K562 (cell line): Measurements from ENCODE around the gene MRGPRD. TPM values are rescaled to one million over a fixed set of nuclear protein-coding genes. Genes with fewer than 3 reads are reported as not detected.
A peak's percentile ranks its signal among the peaks of the same experiment; 100 is the strongest.

Source experiments
- ATAC-seq: fragments of 200-7000 bp; cut with Tn5 transposase; 3 replicates; pipeline ENCODE4 v1.9.1; 2020; ENCODE audit warnings: moderate library complexity
- BruUV-seq: library from RNA; stranded (reverse); fragments of 400-500 nt; replicated peaks from 2 replicates; lab custom pipeline; 2021; lab: Mats Ljungman, UMichigan
- CTCF ChIA-PET: fragments of 300-600 bp; formaldehyde crosslinking; extraction: SDS; loops from one replicate; lab custom pipeline; 2021; ENCODE audit warnings: low intra/inter-chr PET ratio; lab: Yijun Ruan, JAX
- POLR2A ChIA-PET: fragments of 300-600, 350-650 bp; sonication (Branson Sonifier 250); formaldehyde crosslinking; extraction: SDS; loops from one replicate; lab custom pipeline; 2021; ENCODE audit warnings: antibody characterized with exemption, inconsistent platforms; lab: Yijun Ruan, JAX
- DNase-seq, 4 experiments: peaks; one replicate each; pipeline versions ENCODE4 v3.0.0 to v3.0.0-alpha.2; 2011 to 2018; ENCODE audit warnings: low spot score in 3 of 4, mixed read lengths in 3 of 4; ENCODE audit errors: extremely low read depth in 1 of 4
- FAIRE-seq: peaks from 2 replicates; lab custom pipeline; 2011; peaks lifted over from hg19 to GRCh38; lab: Jason Lieb, UNC
- H2AFZ ChIP-seq: 2 replicates; pipeline ENCODE4 v1.6.0; 2011; ENCODE audit warnings: low read depth, low read length, control low read depth, inconsistent platforms
- H3K27ac ChIP-seq: fragments of 200-600 bp; 3 replicates; pipeline ENCODE4 v1.8.0; 2011; ENCODE audit warnings: low read depth, mild to moderate bottlenecking, control low read depth, inconsistent platforms, low read length, moderate library complexity, mixed read lengths; ENCODE audit errors: extremely low read depth
- H3K27me3 ChIP-seq, 2 experiments: fragments of 300-600 bp in 1 of 2; 2 replicates in 1 of 2; 3 replicates in 1 of 2; pipeline versions ENCODE4 v1.6.0 to v1.8.0; 2011; ENCODE audit warnings: inconsistent platforms in 2 of 2, low read length in 2 of 2, mild to moderate bottlenecking in 1 of 2, mixed read lengths in 1 of 2, moderate library complexity in 1 of 2; ENCODE audit not compliant: control insufficient read depth in 2 of 2, insufficient read depth in 2 of 2
- H3K36me3 ChIP-seq: fragments of 300-600 bp; 3 replicates; pipeline ENCODE4 v1.8.0; 2011; ENCODE audit warnings: mild to moderate bottlenecking, low read length, inconsistent platforms; ENCODE audit not compliant: control insufficient read depth, insufficient read depth
- H3K4me1 ChIP-seq, 2 experiments: fragments of 200-600 bp in 1 of 2; replicated peaks in 1 of 2; 2 replicates in 1 of 2; 3 replicates in 1 of 2; pipeline versions ENCODE4 v1.5.1 to v1.8.0; 2011; ENCODE audit warnings: inconsistent platforms in 2 of 2, low read length in 2 of 2, mild to moderate bottlenecking in 1 of 2, mixed read lengths in 1 of 2, moderate library complexity in 1 of 2; ENCODE audit not compliant: control insufficient read depth in 2 of 2, insufficient read depth in 2 of 2
- H3K4me2 ChIP-seq: 2 replicates; pipeline ENCODE4 v1.6.1; 2011; ENCODE audit warnings: low read length, control low read depth, inconsistent platforms, mixed read lengths; ENCODE audit not compliant: insufficient read depth
- H3K4me3 ChIP-seq: fragments of 200-600 bp; sonication (generic), shearing (Covaris generic); 2 replicates; pipeline ENCODE4 v1.5.1; 2016; ENCODE audit warnings: control low read depth, inconsistent platforms
- H3K79me2 ChIP-seq: fragments of 200-600 bp; 3 replicates; pipeline ENCODE4 v1.8.0; 2011; ENCODE audit warnings: low read length, inconsistent platforms; ENCODE audit not compliant: control insufficient read depth, insufficient read depth
- H3K9ac ChIP-seq, 2 experiments: 2 replicates each; pipeline versions ENCODE4 v1.6.0 to v1.6.1; 2011; ENCODE audit warnings: low read depth in 2 of 2, low read length in 2 of 2, control low read depth in 1 of 2, inconsistent platforms in 1 of 2, mild to moderate bottlenecking in 1 of 2, mixed read lengths in 1 of 2; ENCODE audit not compliant: insufficient read depth in 1 of 2
- H3K9me1 ChIP-seq: one replicate; pipeline ENCODE4 v1.6.0; 2011; ENCODE audit warnings: inconsistent platforms, mild to moderate bottlenecking, low read length, moderate library complexity; ENCODE audit not compliant: control insufficient read depth, insufficient read depth
- H3K9me3 ChIP-seq: replicated peaks from 2 replicates; pipeline ENCODE4 v1.5.1; 2011; ENCODE audit warnings: low read depth, low read length, inconsistent platforms; ENCODE audit not compliant: control insufficient read depth, insufficient read depth
- H4K20me1 ChIP-seq: replicated peaks from 2 replicates; pipeline ENCODE4 v1.6.1; 2011; ENCODE audit warnings: low read length, inconsistent platforms, mixed read lengths; ENCODE audit not compliant: control insufficient read depth, insufficient read depth
- KLF16 ChIP-seq: IDR thresholded peaks from 2 replicates; pipeline ENCODE4 v1.6.1; 2016; ENCODE audit warnings: antibody characterized with exemption
- POLR2B ChIP-seq: fragments of 450-650 bp; IDR thresholded peaks from 2 replicates; pipeline ENCODE4 v1.6.1; 2018; ENCODE audit warnings: low read depth; ENCODE audit not compliant: partially characterized antibody
- TBL1XR1 ChIP-seq, 2 experiments: IDR thresholded peaks; 2 replicates each; pipeline ENCODE4 v1.6.1; 2012; ENCODE audit warnings: improper control_type of control experiment in 2 of 2, low read length in 2 of 2, mild to moderate bottlenecking in 1 of 2
- TCF7 ChIP-seq: sonication (generic); IDR thresholded peaks from 2 replicates; pipeline ENCODE4 v1.6.1; 2016; ENCODE audit warnings: antibody characterized with exemption, borderline replicate concordance
- U2AF1 ChIP-seq: fragments of 200-400 bp; formaldehyde crosslinking; optimal IDR thresholded peaks from 2 replicates; pipeline ENCODE3; 2017; ENCODE audit warnings: mild to moderate bottlenecking, low read depth, low read length, moderate library complexity
- in situ Hi-C: fragments of 300-500 bp; cut with MboI; formaldehyde crosslinking; loops from 4 replicates; pipeline ENCODE4 v1.15.0; 2018; ENCODE audit warnings: inconsistent platforms, mixed read lengths
- intact Hi-C: fragments of 100-400 bp; cut with micrococcal nuclease; formaldehyde crosslinking; loops from 2 replicates; pipeline ENCODE4 v1.14.2; 2022
- polyA plus RNA-seq, 8 experiments: library from polyadenylated mRNA; depleted of rRNA in 4 of 8; stranded (reverse) in 5 of 8; unstranded in 3 of 8; fragments of >200 nt; fragmentation: Nextera tagmentation in 2 of 8; fragmentation: Illumina TruSeq in 1 of 8; extraction: Ambion mirVana in 2 of 8; extraction: Trizol in 1 of 8; gene quantifications; 2 replicates each; pipeline versions ENCODE4 v1.2.1 to v1.2.3, GENCODE V29; 2011 to 2014; ENCODE audit warnings: inconsistent platforms in 1 of 8, missing spikeins in 1 of 8
- total RNA-seq, 7 experiments: library from RNA; depleted of rRNA in 6 of 7; stranded (reverse); fragments of >200 nt in 6 of 7; fragmentation: Illumina TruSeq in 2 of 7; extraction: Trizol in 2 of 7; gene quantifications; 2 replicates each; pipeline versions ENCODE4 v1.2.1 to v1.2.3, GENCODE V29; 2011 to 2021; ENCODE audit warnings: low replicate concordance in 1 of 7
- TF ChIP-seq, protein P1 (sequence below): fragments of 200-800 bp; sonication (Bioruptor generic); IDR thresholded peaks from 2 replicates; pipeline ENCODE4 v1.6.1; 2016; ENCODE audit warnings: missing genetic modification characterization, missing compliant biosample characterization
- TF ChIP-seq, protein P2 (sequence below): fragments of 250-450 bp; sonication (Bioruptor Pico); IDR thresholded peaks from 2 replicates; pipeline ENCODE4 v1.8.0; 2022; ENCODE audit warnings: moderate library complexity, mild to moderate bottlenecking, inconsistent platforms
- TF ChIP-seq, protein P3 (sequence below), 2 experiments: fragments of 200-800 bp in 1 of 2; sonication (Bioruptor generic) in 1 of 2; sonication (generic) in 1 of 2; formaldehyde crosslinking in 1 of 2; IDR thresholded peaks in 1 of 2; conservative IDR thresholded peaks in 1 of 2; 2 replicates each; pipeline versions ENCODE4 v1.5.0 to v1.6.1; 2016 to 2020; ENCODE audit warnings: missing compliant biosample characterization in 1 of 2, missing genetic modification characterization in 1 of 2, missing genetic modification reagents in 1 of 2
- TF ChIP-seq, protein P4 (sequence below): fragments of 250-450 bp; sonication (Bioruptor Pico); IDR thresholded peaks from 2 replicates; pipeline ENCODE4 v1.5.0; 2022; ENCODE audit warnings: mild to moderate bottlenecking
- TF ChIP-seq, protein P5 (sequence below): sonication (generic); formaldehyde crosslinking; IDR thresholded peaks from 2 replicates; pipeline ENCODE4 v1.8.0; 2022; ENCODE audit warnings: mild to moderate bottlenecking, missing genetic modification reagents

MRGPRD gene
- total and polyA plus RNA-seq, 9 of the 15 experiments (the other 6 are each of a cell fraction or from before 2014, with no cell fraction given): not detected

DNA sequence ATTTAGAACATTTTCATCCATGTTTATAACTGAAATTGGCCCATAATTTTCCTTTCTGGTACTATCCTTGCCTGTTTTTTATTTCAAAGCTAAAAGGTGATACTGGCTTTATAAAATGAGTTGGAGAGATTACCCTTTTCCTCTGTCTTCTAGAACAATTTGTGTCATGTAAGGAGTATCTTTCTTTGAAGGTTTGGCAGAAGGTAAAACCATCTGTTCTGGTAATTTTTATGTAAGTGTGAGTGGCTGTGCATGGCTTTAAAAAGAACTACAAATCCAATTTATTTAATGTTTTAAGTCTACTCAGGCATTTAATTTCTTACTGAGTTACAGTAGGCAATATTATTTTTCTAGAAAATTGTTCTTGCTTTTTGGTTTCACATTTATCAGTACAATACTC is 7.7 kb upstream of the MRGPRD start:
- intact Hi-C loops: no loop called here
- Histone ChIP-seq H4K20me1 (no peaks in the 10 kb centered on the region), H3K27ac (no peak overlapping the region), H3K9me1 (no peaks in the 10 kb centered on the region), H3K4me3 (no peak overlapping the region), H3K9me3 (no peaks in the 10 kb centered on the region; the same call in 1 of the 2 replicates), H2AFZ (no peak overlapping the region), H3K36me3 (no peaks in the 10 kb centered on the region), H3K79me2 (no peaks in the 10 kb centered on the region), H3K4me2 (no peak overlapping the region), H3K4me1 (no peaks in the 10 kb centered on the region), H3K27me3 (peaks cover 14 to 34% of the 10 kb centered on the region in 2 experiments), H3K9ac (no peak overlapping the region)
- ATAC-seq (no peak), DNase-seq (no peak), FAIRE-seq (peak; percentile 26)
- ChIA-PET POLR2A (no interaction called here), CTCF (no interaction called here)
- in situ Hi-C loops: no loop called here
- no TSS peak for BruUV-seq
- TF ChIP-seq U2AF1 (no peak), KLF16 (no peak), TCF7 (no peak), POLR2B (no peak), TBL1XR1 (IDR thresholded peaks at IDR 0.05; ENCODE audit: low read length in 2 of 2) (no peak)
- TF ChIP-seq, protein P1, sequence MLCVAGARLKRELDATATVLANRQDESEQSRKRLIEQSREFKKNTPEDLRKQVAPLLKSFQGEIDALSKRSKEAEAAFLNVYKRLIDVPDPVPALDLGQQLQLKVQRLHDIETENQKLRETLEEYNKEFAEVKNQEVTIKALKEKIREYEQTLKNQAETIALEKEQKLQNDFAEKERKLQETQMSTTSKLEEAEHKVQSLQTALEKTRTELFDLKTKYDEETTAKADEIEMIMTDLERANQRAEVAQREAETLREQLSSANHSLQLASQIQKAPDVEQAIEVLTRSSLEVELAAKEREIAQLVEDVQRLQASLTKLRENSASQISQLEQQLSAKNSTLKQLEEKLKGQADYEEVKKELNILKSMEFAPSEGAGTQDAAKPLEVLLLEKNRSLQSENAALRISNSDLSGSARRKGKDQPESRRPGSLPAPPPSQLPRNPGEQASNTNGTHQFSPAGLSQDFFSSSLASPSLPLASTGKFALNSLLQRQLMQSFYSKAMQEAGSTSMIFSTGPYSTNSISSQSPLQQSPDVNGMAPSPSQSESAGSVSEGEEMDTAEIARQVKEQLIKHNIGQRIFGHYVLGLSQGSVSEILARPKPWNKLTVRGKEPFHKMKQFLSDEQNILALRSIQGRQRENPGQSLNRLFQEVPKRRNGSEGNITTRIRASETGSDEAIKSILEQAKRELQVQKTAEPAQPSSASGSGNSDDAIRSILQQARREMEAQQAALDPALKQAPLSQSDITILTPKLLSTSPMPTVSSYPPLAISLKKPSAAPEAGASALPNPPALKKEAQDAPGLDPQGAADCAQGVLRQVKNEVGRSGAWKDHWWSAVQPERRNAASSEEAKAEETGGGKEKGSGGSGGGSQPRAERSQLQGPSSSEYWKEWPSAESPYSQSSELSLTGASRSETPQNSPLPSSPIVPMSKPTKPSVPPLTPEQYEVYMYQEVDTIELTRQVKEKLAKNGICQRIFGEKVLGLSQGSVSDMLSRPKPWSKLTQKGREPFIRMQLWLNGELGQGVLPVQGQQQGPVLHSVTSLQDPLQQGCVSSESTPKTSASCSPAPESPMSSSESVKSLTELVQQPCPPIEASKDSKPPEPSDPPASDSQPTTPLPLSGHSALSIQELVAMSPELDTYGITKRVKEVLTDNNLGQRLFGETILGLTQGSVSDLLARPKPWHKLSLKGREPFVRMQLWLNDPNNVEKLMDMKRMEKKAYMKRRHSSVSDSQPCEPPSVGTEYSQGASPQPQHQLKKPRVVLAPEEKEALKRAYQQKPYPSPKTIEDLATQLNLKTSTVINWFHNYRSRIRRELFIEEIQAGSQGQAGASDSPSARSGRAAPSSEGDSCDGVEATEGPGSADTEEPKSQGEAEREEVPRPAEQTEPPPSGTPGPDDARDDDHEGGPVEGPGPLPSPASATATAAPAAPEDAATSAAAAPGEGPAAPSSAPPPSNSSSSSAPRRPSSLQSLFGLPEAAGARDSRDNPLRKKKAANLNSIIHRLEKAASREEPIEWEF (CRISPR knock-in tag): no peak
- TF ChIP-seq, protein P2, sequence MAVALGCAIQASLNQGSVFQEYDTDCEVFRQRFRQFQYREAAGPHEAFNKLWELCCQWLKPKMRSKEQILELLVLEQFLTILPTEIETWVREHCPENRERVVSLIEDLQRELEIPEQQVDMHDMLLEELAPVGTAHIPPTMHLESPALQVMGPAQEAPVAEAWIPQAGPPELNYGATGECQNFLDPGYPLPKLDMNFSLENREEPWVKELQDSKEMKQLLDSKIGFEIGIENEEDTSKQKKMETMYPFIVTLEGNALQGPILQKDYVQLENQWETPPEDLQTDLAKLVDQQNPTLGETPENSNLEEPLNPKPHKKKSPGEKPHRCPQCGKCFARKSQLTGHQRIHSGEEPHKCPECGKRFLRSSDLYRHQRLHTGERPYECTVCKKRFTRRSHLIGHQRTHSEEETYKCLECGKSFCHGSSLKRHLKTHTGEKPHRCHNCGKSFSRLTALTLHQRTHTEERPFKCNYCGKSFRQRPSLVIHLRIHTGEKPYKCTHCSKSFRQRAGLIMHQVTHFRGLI (CRISPR knock-in tag): no peak
- TF ChIP-seq, protein P3, sequence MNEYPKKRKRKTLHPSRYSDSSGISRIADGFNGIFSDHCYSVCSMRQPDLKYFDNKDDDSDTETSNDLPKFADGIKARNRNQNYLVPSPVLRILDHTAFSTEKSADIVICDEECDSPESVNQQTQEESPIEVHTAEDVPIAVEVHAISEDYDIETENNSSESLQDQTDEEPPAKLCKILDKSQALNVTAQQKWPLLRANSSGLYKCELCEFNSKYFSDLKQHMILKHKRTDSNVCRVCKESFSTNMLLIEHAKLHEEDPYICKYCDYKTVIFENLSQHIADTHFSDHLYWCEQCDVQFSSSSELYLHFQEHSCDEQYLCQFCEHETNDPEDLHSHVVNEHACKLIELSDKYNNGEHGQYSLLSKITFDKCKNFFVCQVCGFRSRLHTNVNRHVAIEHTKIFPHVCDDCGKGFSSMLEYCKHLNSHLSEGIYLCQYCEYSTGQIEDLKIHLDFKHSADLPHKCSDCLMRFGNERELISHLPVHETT (CRISPR knock-in tag; conservative IDR thresholded peaks at IDR 0.05 in 1 of 2, IDR thresholded peaks at IDR 0.05 in 1 of 2): no peak
- TF ChIP-seq, protein P4, sequence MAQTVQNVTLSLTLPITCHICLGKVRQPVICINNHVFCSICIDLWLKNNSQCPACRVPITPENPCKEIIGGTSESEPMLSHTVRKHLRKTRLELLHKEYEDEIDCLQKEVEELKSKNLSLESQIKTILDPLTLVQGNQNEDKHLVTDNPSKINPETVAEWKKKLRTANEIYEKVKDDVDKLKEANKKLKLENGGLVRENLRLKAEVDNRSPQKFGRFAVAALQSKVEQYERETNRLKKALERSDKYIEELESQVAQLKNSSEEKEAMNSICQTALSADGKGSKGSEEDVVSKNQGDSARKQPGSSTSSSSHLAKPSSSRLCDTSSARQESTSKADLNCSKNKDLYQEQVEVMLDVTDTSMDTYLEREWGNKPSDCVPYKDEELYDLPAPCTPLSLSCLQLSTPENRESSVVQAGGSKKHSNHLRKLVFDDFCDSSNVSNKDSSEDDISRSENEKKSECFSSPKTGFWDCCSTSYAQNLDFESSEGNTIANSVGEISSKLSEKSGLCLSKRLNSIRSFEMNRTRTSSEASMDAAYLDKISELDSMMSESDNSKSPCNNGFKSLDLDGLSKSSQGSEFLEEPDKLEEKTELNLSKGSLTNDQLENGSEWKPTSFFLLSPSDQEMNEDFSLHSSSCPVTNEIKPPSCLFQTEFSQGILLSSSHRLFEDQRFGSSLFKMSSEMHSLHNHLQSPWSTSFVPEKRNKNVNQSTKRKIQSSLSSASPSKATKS (CRISPR knock-in tag): no peak
- TF ChIP-seq, protein P5, sequence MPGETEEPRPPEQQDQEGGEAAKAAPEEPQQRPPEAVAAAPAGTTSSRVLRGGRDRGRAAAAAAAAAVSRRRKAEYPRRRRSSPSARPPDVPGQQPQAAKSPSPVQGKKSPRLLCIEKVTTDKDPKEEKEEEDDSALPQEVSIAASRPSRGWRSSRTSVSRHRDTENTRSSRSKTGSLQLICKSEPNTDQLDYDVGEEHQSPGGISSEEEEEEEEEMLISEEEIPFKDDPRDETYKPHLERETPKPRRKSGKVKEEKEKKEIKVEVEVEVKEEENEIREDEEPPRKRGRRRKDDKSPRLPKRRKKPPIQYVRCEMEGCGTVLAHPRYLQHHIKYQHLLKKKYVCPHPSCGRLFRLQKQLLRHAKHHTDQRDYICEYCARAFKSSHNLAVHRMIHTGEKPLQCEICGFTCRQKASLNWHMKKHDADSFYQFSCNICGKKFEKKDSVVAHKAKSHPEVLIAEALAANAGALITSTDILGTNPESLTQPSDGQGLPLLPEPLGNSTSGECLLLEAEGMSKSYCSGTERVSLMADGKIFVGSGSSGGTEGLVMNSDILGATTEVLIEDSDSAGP (CRISPR knock-in tag): no peak
